Heart left ventricle (tissue), 16 donors: ENCODE data around the gene ZNF277. TPM values are rescaled to one million over a fixed set of nuclear protein-coding genes. Genes with fewer than 3 reads are reported as not detected.

Source experiments
- ATAC-seq, 4 donors: fragments of 200-7000 bp; cut with Tn5 transposase; one replicate each; pipeline ENCODE4 v1.9.1; 2020 to 2022; ENCODE audit warnings: moderate library complexity in 4 of 4, mild to moderate bottlenecking in 3 of 4, moderate number of reproducible peaks in 1 of 4
- DNase-seq, 5 donors: peaks; one replicate each; pipeline ENCODE4 v3.0.0-alpha.2; 2020
- H3K27ac ChIP-seq, 12 donors: fragments of 200-600 bp; sonication (generic) in 4 of 12; one replicate each; pipeline versions ENCODE4 v1.5.0 to v1.8.0; 2016 to 2022; ENCODE audit warnings: mild to moderate bottlenecking in 2 of 12
- H3K27me3 ChIP-seq, 9 donors: fragments of 200-600 bp; sonication (generic) in 2 of 9; one replicate each; pipeline versions ENCODE4 v1.5.1 to v1.8.0; 2016 to 2022; ENCODE audit warnings: mild to moderate bottlenecking in 3 of 9
- H3K36me3 ChIP-seq, 9 donors: fragments of 200-600 bp; sonication (generic) in 2 of 9; one replicate each; pipeline versions ENCODE4 v1.5.0 to v1.8.0; 2018 to 2022; ENCODE audit warnings: mild to moderate bottlenecking in 2 of 9
- H3K4me1 ChIP-seq, 12 donors: fragments of 200-600 bp; sonication (generic) in 4 of 12; one replicate each; pipeline versions ENCODE4 v1.5.0 to v1.8.0; 2016 to 2022; ENCODE audit warnings: mild to moderate bottlenecking in 3 of 12
- H3K4me3 ChIP-seq, 12 donors: fragments of 200-600 bp; sonication (generic) in 4 of 12; one replicate each; pipeline versions ENCODE4 v1.5.0 to v1.8.0; 2017 to 2022; ENCODE audit warnings: mild to moderate bottlenecking in 9 of 12, moderate library complexity in 4 of 12
- H3K9me3 ChIP-seq, 12 donors: fragments of 200-600 bp; sonication (generic) in 4 of 12; one replicate each; pipeline versions ENCODE4 v1.5.0 to v1.8.0; 2016 to 2022; ENCODE audit warnings: mild to moderate bottlenecking in 1 of 12
- CTCF ChIP-seq, 12 donors: fragments of 200-600 bp; sonication (generic) in 4 of 12; IDR thresholded peaks; one replicate each; pipeline versions ENCODE4 v1.5.0 to v1.8.0; 2018 to 2022; ENCODE audit warnings: antibody characterized with exemption in 12 of 12, mild to moderate bottlenecking in 5 of 12
- POLR2A ChIP-seq, 2 donors: fragments of 450-650 bp; IDR thresholded peaks; one replicate each; pipeline ENCODE4 v1.6.1; 2017; ENCODE audit warnings: antibody characterized with exemption in 2 of 2, mild to moderate bottlenecking in 2 of 2, moderate library complexity in 2 of 2
- WGBS, 4 donors: extraction: QIAGEN DNeasy Blood & Tissue Kit in 2 of 4; methylation state at CpG; one replicate each; pipeline versions ENCODE4 v1.1.5 to v1.1.7; 2013 to 2018; 5-methylcytosine and 5-hydroxymethylcytosine counted together
- intact Hi-C, 10 donors: fragments of 100-400 bp; cut with DNase I; formaldehyde crosslinking; loops; one replicate each; pipeline versions ENCODE4 v1.11.1 to v1.14.2; 2022
- long read RNA-seq, 3 donors: library from polyadenylated mRNA; unstranded; transcript quantifications; one replicate each; pipeline ENCODE4 v2.0.0, GENCODE V29; 2020 to 2021
- polyA plus RNA-seq, 2 donors: library from polyadenylated mRNA; stranded (reverse); fragments of 200-250 nt; gene quantifications; one replicate each; pipeline ENCODE4 v1.2.3, GENCODE V29; 2013
- total RNA-seq, 9 donors: library from RNA; depleted of rRNA in 2 of 9; stranded (reverse); fragments of >200 nt in 2 of 9; fragmentation: NEBNext Ultra II Directional in 3 of 9; extraction: Animal tissue kit (Norgen Biotek cat#: 25700) in 3 of 9; gene quantifications; one replicate each; pipeline versions ENCODE4 v1.1.0 to v1.2.4, GENCODE V29; 2016 to 2023
- donor health status: ischemic (EF 13 %, LVEDD 7.1; RV severe dilation, severe dysfunction).
- donor health status: healthy with polysubstance abuse.
- donor health status: DM: no; HTN: yes; CAD: no.
- donor health status: DM: no; HTN: no; CAD: no.
- donor health status: ischemic (EF 25% LVEDD 6.9; RV normal size, moderate dysfunction).
- donor health status: ischemic (EF 25% LVEDD 5.7; RV mildly dilated, moderate dysfunction).
- donor health status: healthy.
- donor health status: DM: yes; HTN: yes; CAD: no.
- donor health status: ischemic (EF 35%, LVEDD 5.7; RV mildly dilated, moderate dysfunction).
- donor health status: nonischemic (EF 11% LVEDD 7.7; RV severe dilation, severe dysfunction).
- donor health status: DM: yes; HTN: yes; CAD: no.
- donor health status: PGD.
- donor health status: ischemic (EF 29% LVEDD 5.4; RV normal size, mild dysfunction).
- donor health status: nonischemic (EF 23%, LVEDD 6.1; RV moderate dilation, normal function).

Gene ZNF277
- 10 to 100 TPM; 10.3 to 26.5 (median 16.6) TPM for total RNA-seq
- polyA plus RNA-seq = 10 to 100 TPM; 10.6 to 12.2 TPM
- long read RNA-seq, donor 1, transcript ZNF277-201 (12 exons, 1,849 nt) = major isoform, 14 of 21 reads
- long read RNA-seq, donor 1, partial matches to known transcripts = 0 of 21 reads
- long read RNA-seq, donor 1, other reads (novel, unspliced or antisense) = 5 of 21 reads
- long read RNA-seq, donor 2, transcript ZNF277-201 (12 exons, 1,849 nt) = major isoform, 88 of 121 reads
- long read RNA-seq, donor 2, partial matches to known transcripts = 2 of 121 reads
- long read RNA-seq, donor 2, other reads (novel, unspliced or antisense) = 31 of 121 reads
- long read RNA-seq, donor 3, transcript ZNF277-201 (12 exons, 1,849 nt) = major isoform, 17 of 21 reads
- long read RNA-seq, donor 3, partial matches to known transcripts = 0 of 21 reads
- long read RNA-seq, donor 3, other reads (novel, unspliced or antisense) = 4 of 21 reads

- no peaks in the 10 kb centered on the region for H3K36me3 ChIP-seq
- H3K27ac ChIP-seq = peak within 1 kb of the TSS; percentile 72 to 95 (median 90)
- no peaks in the 10 kb centered on the region for H3K9me3 ChIP-seq
- TF ChIP-seq POLR2A (IDR thresholded peaks at IDR 0.05) = peak; percentile 60 to 98
- peak in 1 of 12 donors; percentile 16 for TF ChIP-seq CTCF (IDR thresholded peaks at IDR 0.05)
- DNase-seq (peak; percentile 99), ATAC-seq (peak; percentile 96 to 98 (median 96))
- H3K4me1 ChIP-seq = peaks cover 0 to 43% (median 17%) of the 10 kb centered on the region in 12 donors
- no peaks in the 10 kb centered on the region for H3K27me3 ChIP-seq
- WGBS, 4 donors = 0% methylated on average over 14 to 67 of the region's 67 CpGs
- intact Hi-C loops = loop anchor here in 8 of 10 donors (5.0 to 10.0 kb wide), 15 partner anchors 72 to 454 kb away; partner anchors contain the start of gene IFRD1 (in 1 of the 8)
- peak within 1 kb of the TSS; percentile 59 to 98 (median 88) for H3K4me3 ChIP-seq
These were observed at the start of gene ZNF277, which contains the start of gene DOCK4 for GRCh38 chr7:112206238-112206990. ZNF277 (plus strand) TSS chr7:112206695; CDS start chr7:112206717, 22 bp downstream. DOCK4 (minus strand) TSS chr7:112206399; CDS start chr7:112206138, 261 bp downstream.

GRCh38 chr7:112157072-112157471 lies 49.4 kb upstream of the ZNF277 start:
- WGBS, 4 donors = 57 to 68% (median 61%) methylated on average over 4 of the region's 4 CpGs
- Histone ChIP-seq H3K27ac (no peak overlapping the region), H3K9me3 (no peaks in the 10 kb centered on the region), H3K27me3 (no peaks in the 10 kb centered on the region), H3K36me3 (no peaks in the 10 kb centered on the region), H3K4me1 (peaks cover 1 to 33% (median 23%) of the 10 kb centered on the region in 12 donors), H3K4me3 (no peak overlapping the region)
- TF ChIP-seq POLR2A (IDR thresholded peaks at IDR 0.05) (no peak), CTCF (IDR thresholded peaks at IDR 0.05) (no peak)
- intact Hi-C loops = no loop called here
- DNase-seq (no peak), ATAC-seq (no peak)

GRCh38 chr7:112159351-112159750 lies 47.1 kb upstream of the ZNF277 start:
- H3K36me3 ChIP-seq = no peaks in the 10 kb centered on the region
- TF ChIP-seq CTCF (IDR thresholded peaks at IDR 0.05) = no peak
- no peak for TF ChIP-seq POLR2A (IDR thresholded peaks at IDR 0.05)
- H3K4me1 ChIP-seq = peaks cover 3 to 48% (median 32%) of the 10 kb centered on the region in 12 donors
- intact Hi-C loops = no loop called here
- DNase-seq (no peak), ATAC-seq (no peak)
- WGBS, 4 donors = 86 to 91% (median 90%) methylated on average over 8 of the region's 8 CpGs
- H3K27ac ChIP-seq = no peak overlapping the region
- H3K4me3 ChIP-seq = no peak overlapping the region
- H3K9me3 ChIP-seq = no peaks in the 10 kb centered on the region
- no peaks in the 10 kb centered on the region for H3K27me3 ChIP-seq
